CD1c-positive myeloid dendritic cell (primary cell): ENCODE results near the gene CALML3.
"Not testable (repeated sequence)": the region's sequence is repeated elsewhere in the genome, so short reads cannot be mapped to it uniquely, and the experiment has no call there.

Experiments used
- DNase-seq: peaks from one replicate; pipeline ENCODE4 v3.0.0-alpha.2; 2016; ENCODE audit errors: extremely low spot score

Gene CALML3

GRCh38 chr10:5524641-5525560 lies at the start of gene CALML3:
TSS of gene CALML3 (plus strand) at chr10:5524961. CDS start at chr10:5525086, 125 bp downstream.
- no peak for DNase-seq

GRCh38 chr10:5475088-5475487 lies 49.7 kb upstream of the CALML3 start:
- DNase-seq, result not testable (repeated sequence)

GRCh38 chr10:5475974-5476807 lies 48.6 kb upstream of the CALML3 start:
- not testable (repeated sequence) for DNase-seq

- no peak for DNase-seq
Observed at GRCh38 chr10:5476918-5477525, 47.7 kb upstream of the CALML3 start.

- no peak for DNase-seq
Observed at GRCh38 chr10:5477948-5478693, 46.6 kb upstream of the CALML3 start.

GRCh38 chr10:5478694-5479305 lies 46.0 kb upstream of the CALML3 start:
- no peak for DNase-seq

- DNase-seq, result no peak
Observed at GRCh38 chr10:5479481-5480161, 45.1 kb upstream of the CALML3 start.

GRCh38 chr10:5480162-5480941 lies 44.4 kb upstream of the CALML3 start:
- DNase-seq, result no peak

GRCh38 chr10:5481121-5481520 lies 43.6 kb upstream of the CALML3 start:
- DNase-seq, result no peak

GRCh38 chr10:5482016-5482415 lies 42.7 kb upstream of the CALML3 start:
- DNase-seq, result no peak

- no peak for DNase-seq
Observed at GRCh38 chr10:5484205-5484604, 40.6 kb upstream of the CALML3 start.

- DNase-seq, result no peak
Observed at GRCh38 chr10:5485290-5485689, 39.5 kb upstream of the CALML3 start.

GRCh38 chr10:5485948-5486852 lies 38.6 kb upstream of the CALML3 start:
- no peak for DNase-seq

- no peak for DNase-seq
Observed at GRCh38 chr10:5486853-5487235, 37.9 kb upstream of the CALML3 start.

- DNase-seq, result no peak
Observed at GRCh38 chr10:5488272-5489161, 36.2 kb upstream of the CALML3 start.

GRCh38 chr10:5490032-5490431 lies 34.7 kb upstream of the CALML3 start:
- no peak for DNase-seq

- DNase-seq, result peak; percentile 3
Observed at GRCh38 chr10:5490698-5491464, 33.9 kb upstream of the CALML3 start.
